Islet of Langerhans (tissue), 1 donor: ENCODE data around the gene SCG5.
A peak's percentile ranks its signal among the peaks of the same experiment; 100 is the strongest.

Source experiments
- FAIRE-seq: peaks from one replicate; lab custom pipeline; 2011; peaks lifted over from hg19 to GRCh38; lab: Jason Lieb, UNC

The SCG5 gene

GRCh38 chr15:32691689-32692038 is 50.2 kb downstream of the SCG5 start:
- FAIRE-seq, result no peak

DNA sequence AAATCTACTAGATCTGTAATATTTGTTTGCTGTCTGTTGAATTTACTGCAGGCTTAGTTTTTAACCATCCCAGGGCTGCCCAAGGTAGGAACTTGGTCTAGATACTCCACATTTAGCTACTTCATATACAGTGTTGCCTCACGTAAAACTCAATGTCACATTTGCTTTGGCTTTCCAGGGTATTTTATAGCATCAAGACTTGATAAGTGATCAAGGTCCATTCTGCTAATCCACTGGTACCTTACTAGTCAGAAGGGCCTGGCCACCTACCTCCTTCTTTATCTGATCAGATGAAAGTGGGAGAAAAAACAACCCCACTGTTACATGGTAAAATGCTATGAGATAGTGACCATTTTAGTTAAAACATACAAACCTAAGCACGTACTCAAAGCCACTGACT is 50.8 kb downstream of the SCG5 start:
- no peak for FAIRE-seq

GRCh38 chr15:32694222-32694983 is 52.9 kb downstream of the SCG5 start:
- no peak for FAIRE-seq

GRCh38 chr15:32698773-32699390 is 57.4 kb downstream of the SCG5 start:
- no peak for FAIRE-seq

- no peak for FAIRE-seq
Measured at GRCh38 chr15:32700501-32701150, 59.1 kb downstream of the SCG5 start.

- no peak for FAIRE-seq
Measured at GRCh38 chr15:32701863-32702262, 60.4 kb downstream of the SCG5 start.

- no peak for FAIRE-seq
Measured at GRCh38 chr15:32704395-32704981, 63.0 kb downstream of the SCG5 start.

DNA sequence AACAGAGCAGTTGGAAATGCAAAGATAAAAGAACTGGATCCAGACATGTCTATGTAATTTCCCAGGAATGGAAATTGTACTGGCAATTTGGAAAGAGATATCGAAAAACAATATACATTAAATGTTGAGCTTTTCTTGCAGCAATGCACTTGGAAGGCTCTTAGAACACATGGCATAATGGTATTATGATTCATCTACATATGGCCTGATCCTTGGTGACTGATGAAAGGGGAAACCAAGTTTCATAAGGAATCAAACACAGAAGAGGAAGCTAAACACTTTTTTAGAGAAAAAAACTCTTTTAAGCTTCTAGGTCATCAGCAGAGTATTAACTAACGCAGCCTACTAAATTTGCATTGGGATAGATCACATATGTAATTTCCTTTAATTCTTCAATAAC is 63.9 kb downstream of the SCG5 start:
- FAIRE-seq, result no peak

DNA sequence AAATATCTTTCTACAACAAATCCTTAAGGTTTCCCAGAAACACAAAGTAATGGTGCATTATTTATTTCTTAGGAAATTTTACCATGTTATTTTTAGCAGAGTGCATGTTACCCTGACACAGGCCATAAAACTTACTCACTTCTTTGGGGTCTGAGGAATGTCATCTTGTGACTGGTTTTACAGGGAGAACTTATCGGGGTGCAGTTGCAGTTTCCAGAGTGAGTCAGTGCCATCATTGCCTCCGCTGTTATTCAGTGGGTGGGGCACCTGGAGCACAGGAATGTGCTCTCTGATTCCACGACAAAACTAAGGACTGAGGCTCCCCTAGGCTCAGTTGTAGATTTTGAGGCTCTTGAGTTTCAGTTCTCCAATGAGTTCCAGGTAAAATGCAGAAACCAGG is 65.2 kb downstream of the SCG5 start:
- no peak for FAIRE-seq

DNA sequence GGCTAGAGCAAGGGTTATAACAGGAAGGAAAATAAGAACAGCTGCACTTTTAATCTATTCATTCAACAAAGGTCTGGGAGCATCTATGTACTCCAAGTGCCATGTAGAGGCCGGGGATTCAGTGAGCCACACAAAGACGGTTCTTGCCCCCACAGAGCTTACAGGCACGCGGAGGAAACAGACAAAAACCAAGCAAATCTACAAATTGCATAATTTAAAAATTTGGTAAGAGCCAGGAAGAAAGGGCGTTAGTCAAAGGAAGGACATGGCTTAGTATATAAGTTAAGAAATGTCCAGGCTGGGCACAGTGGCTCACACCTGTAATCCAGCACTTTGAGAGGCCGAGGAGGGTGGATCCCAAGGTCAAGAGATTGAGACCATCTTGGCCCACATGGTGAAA is 65.9 kb downstream of the SCG5 start:
- no peak for FAIRE-seq

GRCh38 chr15:32709295-32710033 is 68.0 kb downstream of the SCG5 start:
- FAIRE-seq, result no peak

DNA sequence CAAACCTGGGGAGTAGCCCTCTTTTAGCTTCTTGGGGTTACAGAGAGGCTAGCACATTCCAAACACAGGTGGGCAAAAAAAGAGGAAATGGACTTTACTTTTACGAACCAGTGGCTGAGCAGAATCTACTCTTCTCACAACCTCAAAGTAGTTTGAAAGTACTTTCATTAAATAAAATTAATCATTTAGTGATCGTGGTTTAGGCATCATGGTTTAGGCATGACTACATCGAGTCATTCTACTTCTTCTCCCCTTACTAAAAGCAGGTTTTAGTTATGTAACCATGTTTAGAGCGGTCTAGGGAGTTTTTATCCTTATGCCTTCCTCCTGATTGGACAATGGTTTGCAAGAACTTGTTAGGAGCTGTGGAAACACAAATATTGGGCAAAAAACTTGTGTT is 73.8 kb downstream of the SCG5 start:
- no peak for FAIRE-seq

- FAIRE-seq, result peak; percentile 86
Measured at GRCh38 chr15:32716216-32716914, 74.9 kb downstream of the SCG5 start.

DNA sequence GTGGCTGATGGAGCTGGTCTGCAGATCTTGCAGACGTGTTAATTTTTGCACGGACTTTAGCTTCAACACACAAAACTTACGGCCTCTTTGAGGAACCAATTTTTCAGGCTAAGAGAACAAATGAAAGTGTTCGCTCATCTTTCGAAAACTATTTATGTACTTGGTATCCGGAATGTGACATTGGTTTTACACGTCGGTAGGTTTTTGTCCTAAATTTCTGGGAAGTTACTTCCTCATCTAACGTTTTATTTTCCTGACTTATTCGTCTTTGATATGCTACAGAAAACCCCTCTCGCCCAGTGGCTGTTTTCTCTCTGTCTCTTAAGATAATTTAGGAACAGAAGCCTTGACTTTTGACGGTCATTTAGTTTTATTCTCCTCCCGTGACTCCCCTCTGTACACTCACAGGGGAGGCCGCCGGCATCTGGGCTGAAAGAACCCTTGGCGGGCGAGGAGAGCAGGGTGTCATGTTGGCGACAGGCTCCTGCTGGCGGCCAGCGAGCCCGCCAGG is 75.5 kb downstream of the SCG5 start:
- no peak for FAIRE-seq

GRCh38 chr15:32717426-32718226 is 76.1 kb downstream of the SCG5 start, which contains the start of gene GREM1:
GREM1 (plus strand) TSS chr15:32718004; CDS start chr15:32730691, 12,687 bp downstream.
- FAIRE-seq, result no peak

- FAIRE-seq, result no peak
Measured at GRCh38 chr15:32718227-32718820, 76.8 kb downstream of the SCG5 start.

DNA sequence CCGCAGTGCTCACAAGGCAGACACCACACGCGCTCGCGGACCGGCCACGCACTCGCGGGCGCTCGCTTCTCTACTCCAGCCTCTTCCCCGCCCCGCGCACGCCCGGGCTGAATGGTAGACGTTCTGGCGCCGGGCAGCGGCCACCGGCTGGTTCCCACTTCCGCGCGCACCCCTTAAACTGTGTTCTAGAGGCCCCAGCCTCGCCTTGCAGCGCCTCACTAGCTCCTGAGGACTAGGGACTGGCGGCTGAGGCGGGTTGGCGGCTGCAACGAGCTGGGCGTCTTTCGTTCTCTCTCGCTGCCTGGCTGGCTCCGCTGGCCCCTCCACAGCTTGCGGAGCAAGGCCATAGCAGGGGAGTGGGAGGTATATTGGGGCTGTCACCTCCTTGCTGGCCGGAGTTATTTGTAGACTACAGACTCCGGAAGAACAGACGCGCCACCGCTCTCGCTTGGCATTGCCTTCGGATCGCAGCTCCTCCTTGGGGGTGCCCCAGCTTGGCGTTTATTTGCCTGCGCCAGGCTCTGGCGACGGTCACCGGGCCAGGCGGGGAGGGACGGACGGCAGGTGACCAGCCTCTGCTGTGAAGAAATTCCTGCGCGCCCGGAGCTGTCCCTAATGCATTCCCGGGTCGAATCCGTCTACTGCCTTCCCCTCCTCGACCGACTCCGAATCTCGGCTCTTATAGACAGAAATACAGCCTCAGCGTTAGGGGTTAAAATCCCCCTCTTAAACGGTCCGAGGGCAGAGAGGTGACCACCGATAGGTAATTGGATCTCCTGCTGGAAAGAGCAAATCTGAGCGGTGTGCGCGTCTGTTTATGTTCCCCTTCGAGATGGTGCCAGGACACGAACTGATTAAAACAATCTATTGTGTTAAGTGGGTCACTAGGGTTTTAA is 77.6 kb downstream of the SCG5 start:
- no peak for FAIRE-seq

- FAIRE-seq, result no peak
Measured at GRCh38 chr15:32721596-32721995, 80.1 kb downstream of the SCG5 start.

DNA sequence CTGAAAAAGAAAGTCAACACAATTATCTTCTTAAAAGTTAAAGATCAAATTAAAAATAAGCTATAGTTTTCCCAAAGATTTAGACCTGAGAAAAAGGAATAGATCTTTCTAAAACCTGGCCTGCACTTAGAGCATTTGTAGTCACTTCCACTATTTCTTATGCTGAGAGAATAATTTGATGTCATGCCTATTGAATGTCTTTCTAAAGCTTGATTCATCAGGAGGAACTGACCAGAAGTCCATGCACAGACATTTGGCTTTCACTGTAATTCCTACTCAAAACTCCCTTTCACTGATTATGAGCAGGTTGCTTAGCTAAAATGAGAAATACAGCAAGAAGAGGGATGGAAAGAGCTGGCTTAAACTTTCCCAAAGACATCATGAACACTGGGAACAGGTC is 80.6 kb downstream of the SCG5 start:
- FAIRE-seq, result no peak
